Uterus (tissue), 4 donors: ENCODE measurements around the gene LHX2. TPM values are rescaled to one million over a fixed set of nuclear protein-coding genes. Genes with fewer than 3 reads are reported as not detected.

Source experiments
- DNase-seq, 2 donors: peaks; one replicate each; pipeline ENCODE4 v3.0.0-alpha.2; 2019 to 2020
- H3K27ac ChIP-seq, 2 donors: fragments of 200-600 bp; sonication (generic); 1 replicate in 1 of 2; 2 replicates in 1 of 2; pipeline ENCODE4 v1.5.1; 2016 to 2018
- H3K27me3 ChIP-seq, 2 donors: fragments of 200-600 bp; sonication (generic); one replicate each; pipeline ENCODE4 v1.5.1; 2018 to 2019; ENCODE audit warnings: control low read depth in 1 of 2
- H3K36me3 ChIP-seq, 2 donors: fragments of 200-600 bp; sonication (generic); one replicate each; pipeline ENCODE4 v1.5.1; 2019; ENCODE audit warnings: control low read depth in 1 of 2
- H3K4me1 ChIP-seq, 2 donors: fragments of 200-600 bp; sonication (generic); one replicate each; pipeline ENCODE4 v1.5.1; 2018 to 2019; ENCODE audit warnings: control low read depth in 1 of 2
- H3K4me3 ChIP-seq, 2 donors: fragments of 200-600 bp; sonication (generic); 1 replicate in 1 of 2; 2 replicates in 1 of 2; pipeline ENCODE4 v1.5.1; 2018 to 2019; ENCODE audit warnings: mild to moderate bottlenecking in 1 of 2
- H3K9me3 ChIP-seq, 2 donors: fragments of 200-600 bp; sonication (generic); one replicate each; pipeline ENCODE4 v1.5.1; 2019; ENCODE audit warnings: control low read depth in 1 of 2
- POLR2A ChIP-seq, 2 donors: fragments of 450-650 bp; IDR thresholded peaks; one replicate each; pipeline ENCODE4 v1.6.1; 2016; ENCODE audit warnings: antibody characterized with exemption in 2 of 2, mild to moderate bottlenecking in 1 of 2, moderate library complexity in 1 of 2
- intact Hi-C: fragments of 100-400 bp; cut with DNase I; formaldehyde crosslinking; loops from one replicate; pipeline ENCODE4 v1.15.1; 2023; ENCODE audit warnings: low total_unique reads
- total RNA-seq, 4 donors: library from RNA; depleted of rRNA in 3 of 4; stranded (reverse); fragments of >200 nt in 3 of 4; gene quantifications; one replicate each; pipeline versions ENCODE4 v1.1.0 to v1.2.4, GENCODE V29; 2014 to 2023
- TF ChIP-seq, protein P1 (sequence below), 4 experiments: fragments of 200-600 bp in 2 of 4; fragments of 450-650 bp in 2 of 4; sonication (generic) in 2 of 4; IDR thresholded peaks; one replicate each; pipeline ENCODE4 v1.5.1; 2016 to 2019; ENCODE audit warnings: antibody characterized with exemption in 4 of 4, mild to moderate bottlenecking in 2 of 4, moderate library complexity in 1 of 4
- donor health status: DM: yes; HTN: yes; CAD: no.

The LHX2 gene
- total RNA-seq, 4 donors from 2014 or later: 0.14 TPM; not detected in 3

DNA sequence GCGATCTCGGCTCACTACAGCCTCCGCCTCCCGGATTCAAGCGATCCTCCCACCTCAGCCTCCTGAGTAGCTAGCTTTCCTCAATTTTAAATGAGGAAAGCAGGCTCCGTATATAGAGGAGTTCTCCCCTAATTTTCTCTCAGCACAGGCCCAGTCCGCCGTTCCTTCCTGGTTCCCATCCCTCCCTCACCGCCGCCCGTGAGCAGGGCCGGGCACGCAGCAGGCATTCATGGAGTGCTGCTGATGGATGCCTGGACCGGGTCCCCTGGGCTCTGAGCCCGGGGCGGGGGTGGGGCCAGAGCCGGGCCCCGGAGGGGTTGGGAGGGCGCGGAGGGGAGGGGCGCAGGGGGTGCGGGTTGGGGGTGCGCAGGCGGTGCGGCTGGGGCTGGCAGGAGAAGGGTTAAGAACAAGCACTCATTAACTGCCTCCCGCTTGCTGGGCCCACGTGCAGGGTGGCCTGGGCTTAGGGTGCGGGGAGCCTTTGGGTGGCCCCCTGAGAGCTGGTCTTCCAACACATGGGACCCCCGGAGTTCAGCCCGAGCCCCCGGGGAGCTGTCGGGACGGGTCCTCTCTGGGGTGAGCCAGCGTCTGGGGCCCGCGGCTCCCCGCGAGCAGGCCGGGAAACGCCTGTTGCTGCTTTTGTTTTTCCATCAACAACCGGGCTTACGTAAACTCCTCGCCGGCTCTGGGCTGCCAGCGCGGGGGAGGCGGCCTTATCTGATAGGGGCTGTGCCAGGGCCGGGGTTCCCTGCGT lies 33.7 kb downstream of the LHX2 start:
- Histone ChIP-seq H3K4me1 (peaks cover 0 to 16% of the 10 kb centered on the region in 2 donors), H3K36me3 (no peaks in the 10 kb centered on the region), H3K27me3 (peaks cover 0 to 8% of the 10 kb centered on the region in 2 donors), H3K9me3 (no peaks in the 10 kb centered on the region), H3K27ac (peak overlapping the region in 1 of 2 donors; percentile 16), H3K4me3 (peak overlapping the region; percentile 33 to 42)
- peak; percentile 47 for DNase-seq
- no peak for TF ChIP-seq POLR2A (IDR thresholded peaks at IDR 0.05)
- TF ChIP-seq, protein P1, sequence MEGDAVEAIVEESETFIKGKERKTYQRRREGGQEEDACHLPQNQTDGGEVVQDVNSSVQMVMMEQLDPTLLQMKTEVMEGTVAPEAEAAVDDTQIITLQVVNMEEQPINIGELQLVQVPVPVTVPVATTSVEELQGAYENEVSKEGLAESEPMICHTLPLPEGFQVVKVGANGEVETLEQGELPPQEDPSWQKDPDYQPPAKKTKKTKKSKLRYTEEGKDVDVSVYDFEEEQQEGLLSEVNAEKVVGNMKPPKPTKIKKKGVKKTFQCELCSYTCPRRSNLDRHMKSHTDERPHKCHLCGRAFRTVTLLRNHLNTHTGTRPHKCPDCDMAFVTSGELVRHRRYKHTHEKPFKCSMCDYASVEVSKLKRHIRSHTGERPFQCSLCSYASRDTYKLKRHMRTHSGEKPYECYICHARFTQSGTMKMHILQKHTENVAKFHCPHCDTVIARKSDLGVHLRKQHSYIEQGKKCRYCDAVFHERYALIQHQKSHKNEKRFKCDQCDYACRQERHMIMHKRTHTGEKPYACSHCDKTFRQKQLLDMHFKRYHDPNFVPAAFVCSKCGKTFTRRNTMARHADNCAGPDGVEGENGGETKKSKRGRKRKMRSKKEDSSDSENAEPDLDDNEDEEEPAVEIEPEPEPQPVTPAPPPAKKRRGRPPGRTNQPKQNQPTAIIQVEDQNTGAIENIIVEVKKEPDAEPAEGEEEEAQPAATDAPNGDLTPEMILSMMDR (IDR thresholded peaks at IDR 0.05): no peak
- intact Hi-C loops: no loop called here

DNA sequence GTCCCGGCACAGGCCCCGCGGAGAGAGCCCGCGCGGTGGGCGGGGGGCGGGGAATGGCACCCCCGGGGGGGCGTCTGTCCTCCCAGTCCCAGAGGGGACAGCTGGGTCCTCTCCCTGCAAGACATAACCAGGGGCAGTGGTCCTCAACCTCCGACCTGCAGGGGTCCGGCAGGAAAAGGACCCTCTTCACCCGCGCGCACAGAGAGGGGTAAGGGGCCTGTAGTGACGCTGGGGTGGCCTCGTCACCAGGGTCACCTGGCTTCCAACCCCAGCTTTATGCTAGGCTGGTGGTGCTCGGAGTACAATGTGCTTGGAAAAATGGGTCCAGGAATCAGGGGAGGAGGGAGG lies 34.2 kb downstream of the LHX2 start:
- Histone ChIP-seq H3K36me3 (no peaks in the 10 kb centered on the region), H3K4me3 (peak overlapping the region; percentile 33 to 42), H3K4me1 (peaks cover 0 to 13% of the 10 kb centered on the region in 2 donors), H3K9me3 (no peaks in the 10 kb centered on the region), H3K27ac (peak overlapping the region in 1 of 2 donors; percentile 16), H3K27me3 (peaks cover 0 to 8% of the 10 kb centered on the region in 2 donors)
- intact Hi-C loops: no loop called here
- no peak for DNase-seq
- TF ChIP-seq, protein P1 (IDR thresholded peaks at IDR 0.05): no peak
- TF ChIP-seq POLR2A (IDR thresholded peaks at IDR 0.05): no peak

DNA sequence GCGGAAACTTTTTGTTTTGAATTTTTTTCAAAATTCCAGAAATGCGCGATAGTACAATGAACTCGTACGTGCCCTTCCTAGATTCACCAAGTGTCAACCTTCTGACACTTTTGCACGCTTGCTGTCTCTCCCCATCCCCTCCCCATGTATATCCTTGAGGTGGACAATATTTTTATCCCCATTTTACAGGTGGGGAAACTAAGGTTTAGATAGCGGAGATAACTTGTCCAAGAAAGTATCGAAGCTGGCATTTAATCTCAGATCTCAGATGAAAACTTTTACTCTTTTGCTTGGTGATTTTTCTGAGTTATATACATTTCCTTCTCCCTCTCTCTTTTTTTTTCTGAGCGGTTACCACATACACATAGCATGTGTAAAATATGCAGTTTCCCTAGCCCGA lies 34.6 kb downstream of the LHX2 start:
- Histone ChIP-seq H3K9me3 (no peaks in the 10 kb centered on the region), H3K36me3 (no peaks in the 10 kb centered on the region), H3K27me3 (peaks cover 0 to 8% of the 10 kb centered on the region in 2 donors), H3K4me1 (peaks cover 0 to 9% of the 10 kb centered on the region in 2 donors), H3K4me3 (no peak overlapping the region), H3K27ac (no peak overlapping the region)
- DNase-seq: no peak
- intact Hi-C loops: no loop called here
- TF ChIP-seq, protein P1 (IDR thresholded peaks at IDR 0.05): no peak
- no peak for TF ChIP-seq POLR2A (IDR thresholded peaks at IDR 0.05)

DNA sequence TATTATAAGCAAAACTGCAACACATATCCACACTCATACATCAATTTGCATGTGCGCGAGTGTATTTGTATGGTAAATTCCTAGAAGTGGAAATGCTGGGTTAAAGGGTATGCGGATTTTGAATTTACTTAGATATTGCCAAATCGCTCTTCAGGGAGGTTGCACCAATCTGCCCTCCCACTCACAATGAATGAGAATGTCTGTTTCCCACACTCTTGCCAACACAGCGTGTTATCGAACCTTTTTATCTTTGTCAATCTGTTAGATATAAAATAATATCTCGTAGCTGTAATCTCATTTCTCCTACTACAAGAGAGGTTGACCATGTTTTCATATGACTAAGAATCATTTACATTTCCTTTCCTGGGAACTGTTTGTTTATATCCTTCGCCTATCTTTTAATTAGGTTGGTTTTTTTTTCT lies 35.7 kb downstream of the LHX2 start:
- Histone ChIP-seq H3K27me3 (no peaks in the 10 kb centered on the region), H3K27ac (no peak overlapping the region), H3K4me3 (no peak overlapping the region), H3K4me1 (peaks cover 0 to 7% of the 10 kb centered on the region in 2 donors), H3K36me3 (no peaks in the 10 kb centered on the region), H3K9me3 (no peaks in the 10 kb centered on the region)
- no peak for DNase-seq
- TF ChIP-seq, protein P1 (IDR thresholded peaks at IDR 0.05): no peak
- no peak for TF ChIP-seq POLR2A (IDR thresholded peaks at IDR 0.05)
- intact Hi-C loops: no loop called here

DNA sequence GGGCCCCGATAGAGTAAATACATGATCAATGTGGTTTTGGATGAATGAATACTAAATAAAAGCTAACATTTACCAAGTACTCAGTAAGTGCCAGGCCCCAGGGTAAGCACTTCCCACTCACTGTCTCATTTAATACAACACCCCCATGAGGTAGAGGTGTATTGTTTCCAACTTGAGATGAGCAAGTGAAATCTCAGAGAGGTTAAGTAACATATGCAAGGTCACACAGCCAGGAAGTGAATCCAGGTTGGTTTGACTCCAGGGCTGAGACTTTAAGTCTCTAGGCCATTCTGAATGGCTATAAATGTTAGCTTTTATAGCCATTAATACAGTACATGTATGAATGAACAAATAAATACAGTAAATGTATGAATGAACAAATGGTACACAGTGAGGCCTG lies 39.4 kb downstream of the LHX2 start:
- DNase-seq: no peak
- no peak overlapping the region for H3K27ac ChIP-seq
- TF ChIP-seq, protein P1 (IDR thresholded peaks at IDR 0.05): no peak
- no peak for TF ChIP-seq POLR2A (IDR thresholded peaks at IDR 0.05)

More for the DNA sequence above, 39.4 kb downstream of the LHX2 start:
- H3K4me1 ChIP-seq: no peaks in the 10 kb centered on the region
- no peaks in the 10 kb centered on the region for H3K27me3 ChIP-seq
- H3K9me3 ChIP-seq: no peaks in the 10 kb centered on the region
- intact Hi-C loops: no loop called here
- no peak overlapping the region for H3K4me3 ChIP-seq
- H3K36me3 ChIP-seq: no peaks in the 10 kb centered on the region
